Epithelial cell of alveolus of lung (primary cell): ENCODE measurements around the gene STOX1. TPM values are rescaled to one million over a fixed set of nuclear protein-coding genes. Genes with fewer than 3 reads are reported as not detected.

Experiments used
- total RNA-seq: library from RNA; depleted of rRNA; stranded (reverse); fragments of >200 nt; gene quantifications from 2 replicates; pipeline ENCODE4 v1.2.1, GENCODE V29; 2015

The STOX1 gene
- 0.48 TPM in 1 of 2 replicates, not detected in the other for total RNA-seq

GRCh38 chr10:68826764-68827591, at the start of gene STOX1:
TSS of gene STOX1 (plus strand) at chr10:68827531. CDS start at chr10:68827624, 93 bp downstream.

GRCh38 chr10:68901105-68901927, 74.0 kb downstream of the STOX1 start, which contains the start of gene DDX50:
TSS of gene DDX50 (plus strand) at chr10:68901315. CDS start at chr10:68901385, 70 bp downstream.

Other genes with a start within 250 kb of the STOX1 start
- gene CCAR1, start 106.3 kb upstream of the STOX1 start, total RNA-seq = 18.9 and 44.6 TPM in 2 replicates
- 31.5 and 44.5 TPM in 2 replicates for gene DDX50, start 73.8 kb downstream of the STOX1 start, total RNA-seq
- 35.5 and 71.6 TPM in 2 replicates for gene DDX21, start 128.6 kb downstream of the STOX1 start, total RNA-seq
- 25.9 and 40.6 TPM in 2 replicates for gene KIFBP, start 161.3 kb downstream of the STOX1 start, total RNA-seq